ENCODE results near the gene LORICRIN.

GRCh38 chr1:153210206-153210605 is 49.3 kb upstream of the LORICRIN start:
- TF ChIP-seq CTCF (IDR thresholded peaks at IDR 0.05) (no peak), POLR2AphosphoS5 (IDR thresholded peaks at IDR 0.05; ENCODE audit: low read depth, low read length) (no peak)

Measured in Panc1 (cell line).